Measurements from ENCODE around the gene PRKG1. TPM values are rescaled to one million over a fixed set of nuclear protein-coding genes. Genes with fewer than 3 reads are reported as not detected.

PRKG1 gene
- total and polyA plus RNA-seq, 4 donors, result 0.46 to 5.1 (median 1.5) TPM

- DNase-seq (ENCODE audit: low spot score), result no peak
- H3K9ac ChIP-seq (ENCODE audit: low read depth in 1 of 2, low read length in 2 of 2), result no peak overlapping the region
- 70% methylated on average over 7 of the region's 7 CpGs for WGBS
- no peak overlapping the region for H3K4me3 ChIP-seq (ENCODE audit: low read depth in 1 of 3, low read length in 3 of 3)
- TF ChIP-seq, protein P1, sequence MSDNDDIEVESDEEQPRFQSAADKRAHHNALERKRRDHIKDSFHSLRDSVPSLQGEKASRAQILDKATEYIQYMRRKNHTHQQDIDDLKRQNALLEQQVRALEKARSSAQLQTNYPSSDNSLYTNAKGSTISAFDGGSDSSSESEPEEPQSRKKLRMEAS (IDR thresholded peaks at IDR 0.05), result no peak
- H3K27me3 ChIP-seq (ENCODE audit: control insufficient read depth in 4 of 4, insufficient read depth in 4 of 4, low read length in 3 of 4), result no peaks in the 10 kb centered on the region
- H3K27ac ChIP-seq (ENCODE audit: low read depth in 1 of 2, low read length in 2 of 2), result no peak overlapping the region
- H3K9me3 ChIP-seq (ENCODE audit: control insufficient read depth in 4 of 4, low read length in 3 of 4), result no peaks in the 10 kb centered on the region
- H3K36me3 ChIP-seq (ENCODE audit: control insufficient read depth in 4 of 4, insufficient read depth in 3 of 4, low read depth in 1 of 4, low read length in 3 of 4), result no peaks in the 10 kb centered on the region
- no peaks in the 10 kb centered on the region for H3K4me1 ChIP-seq (ENCODE audit: control insufficient read depth in 4 of 4, insufficient read depth in 4 of 4, low read length in 3 of 4)
Observed at GRCh38 chr10:51145375-51145774, 71.1 kb downstream of the PRKG1 start.

- no peak for DNase-seq (ENCODE audit: low spot score)
- no peak overlapping the region for H3K4me3 ChIP-seq (ENCODE audit: low read depth in 1 of 3, low read length in 3 of 3)
- WGBS, result 69% methylated on average over 2 of the region's 2 CpGs
- no peaks in the 10 kb centered on the region for H3K36me3 ChIP-seq (ENCODE audit: control insufficient read depth in 4 of 4, insufficient read depth in 3 of 4, low read depth in 1 of 4, low read length in 3 of 4)
- TF ChIP-seq, protein P2, sequence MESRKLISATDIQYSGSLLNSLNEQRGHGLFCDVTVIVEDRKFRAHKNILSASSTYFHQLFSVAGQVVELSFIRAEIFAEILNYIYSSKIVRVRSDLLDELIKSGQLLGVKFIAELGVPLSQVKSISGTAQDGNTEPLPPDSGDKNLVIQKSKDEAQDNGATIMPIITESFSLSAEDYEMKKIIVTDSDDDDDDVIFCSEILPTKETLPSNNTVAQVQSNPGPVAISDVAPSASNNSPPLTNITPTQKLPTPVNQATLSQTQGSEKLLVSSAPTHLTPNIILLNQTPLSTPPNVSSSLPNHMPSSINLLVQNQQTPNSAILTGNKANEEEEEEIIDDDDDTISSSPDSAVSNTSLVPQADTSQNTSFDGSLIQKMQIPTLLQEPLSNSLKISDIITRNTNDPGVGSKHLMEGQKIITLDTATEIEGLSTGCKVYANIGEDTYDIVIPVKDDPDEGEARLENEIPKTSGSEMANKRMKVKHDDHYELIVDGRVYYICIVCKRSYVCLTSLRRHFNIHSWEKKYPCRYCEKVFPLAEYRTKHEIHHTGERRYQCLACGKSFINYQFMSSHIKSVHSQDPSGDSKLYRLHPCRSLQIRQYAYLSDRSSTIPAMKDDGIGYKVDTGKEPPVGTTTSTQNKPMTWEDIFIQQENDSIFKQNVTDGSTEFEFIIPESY (IDR thresholded peaks at IDR 0.05), result no peak
- TF ChIP-seq FOXA2 (IDR thresholded peaks at IDR 0.05) (no peak), SP1 (IDR thresholded peaks at IDR 0.05) (no peak), TAF1 (conservative IDR thresholded peaks at IDR 0.05) (no peak), JUND (IDR thresholded peaks at IDR 0.05) (no peak), RAD21 (IDR thresholded peaks at IDR 0.05) (no peak), FOXA1 (IDR thresholded peaks at IDR 0.05) (no peak), RXRA (IDR thresholded peaks at IDR 0.05) (no peak), HNF4A (conservative IDR thresholded peaks at IDR 0.05) (no peak)
- TF ChIP-seq, protein P1 (IDR thresholded peaks at IDR 0.05), result no peak
- TF ChIP-seq, protein P3, sequence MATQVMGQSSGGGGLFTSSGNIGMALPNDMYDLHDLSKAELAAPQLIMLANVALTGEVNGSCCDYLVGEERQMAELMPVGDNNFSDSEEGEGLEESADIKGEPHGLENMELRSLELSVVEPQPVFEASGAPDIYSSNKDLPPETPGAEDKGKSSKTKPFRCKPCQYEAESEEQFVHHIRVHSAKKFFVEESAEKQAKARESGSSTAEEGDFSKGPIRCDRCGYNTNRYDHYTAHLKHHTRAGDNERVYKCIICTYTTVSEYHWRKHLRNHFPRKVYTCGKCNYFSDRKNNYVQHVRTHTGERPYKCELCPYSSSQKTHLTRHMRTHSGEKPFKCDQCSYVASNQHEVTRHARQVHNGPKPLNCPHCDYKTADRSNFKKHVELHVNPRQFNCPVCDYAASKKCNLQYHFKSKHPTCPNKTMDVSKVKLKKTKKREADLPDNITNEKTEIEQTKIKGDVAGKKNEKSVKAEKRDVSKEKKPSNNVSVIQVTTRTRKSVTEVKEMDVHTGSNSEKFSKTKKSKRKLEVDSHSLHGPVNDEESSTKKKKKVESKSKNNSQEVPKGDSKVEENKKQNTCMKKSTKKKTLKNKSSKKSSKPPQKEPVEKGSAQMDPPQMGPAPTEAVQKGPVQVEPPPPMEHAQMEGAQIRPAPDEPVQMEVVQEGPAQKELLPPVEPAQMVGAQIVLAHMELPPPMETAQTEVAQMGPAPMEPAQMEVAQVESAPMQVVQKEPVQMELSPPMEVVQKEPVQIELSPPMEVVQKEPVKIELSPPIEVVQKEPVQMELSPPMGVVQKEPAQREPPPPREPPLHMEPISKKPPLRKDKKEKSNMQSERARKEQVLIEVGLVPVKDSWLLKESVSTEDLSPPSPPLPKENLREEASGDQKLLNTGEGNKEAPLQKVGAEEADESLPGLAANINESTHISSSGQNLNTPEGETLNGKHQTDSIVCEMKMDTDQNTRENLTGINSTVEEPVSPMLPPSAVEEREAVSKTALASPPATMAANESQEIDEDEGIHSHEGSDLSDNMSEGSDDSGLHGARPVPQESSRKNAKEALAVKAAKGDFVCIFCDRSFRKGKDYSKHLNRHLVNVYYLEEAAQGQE (IDR thresholded peaks at IDR 0.05), result no peak
- H3K27ac ChIP-seq (ENCODE audit: low read depth in 1 of 2, low read length in 2 of 2), result no peak overlapping the region
- no peaks in the 10 kb centered on the region for H3K27me3 ChIP-seq (ENCODE audit: control insufficient read depth in 4 of 4, insufficient read depth in 4 of 4, low read length in 3 of 4)
- no peaks in the 10 kb centered on the region for H3K4me1 ChIP-seq (ENCODE audit: control insufficient read depth in 4 of 4, insufficient read depth in 4 of 4, low read length in 3 of 4)
- no peak overlapping the region for H3K9ac ChIP-seq (ENCODE audit: low read depth in 1 of 2, low read length in 2 of 2)
- no peaks in the 10 kb centered on the region for H3K9me3 ChIP-seq (ENCODE audit: control insufficient read depth in 4 of 4, low read length in 3 of 4)
Observed at GRCh38 chr10:51147644-51148399, 73.5 kb downstream of the PRKG1 start.

DNA sequence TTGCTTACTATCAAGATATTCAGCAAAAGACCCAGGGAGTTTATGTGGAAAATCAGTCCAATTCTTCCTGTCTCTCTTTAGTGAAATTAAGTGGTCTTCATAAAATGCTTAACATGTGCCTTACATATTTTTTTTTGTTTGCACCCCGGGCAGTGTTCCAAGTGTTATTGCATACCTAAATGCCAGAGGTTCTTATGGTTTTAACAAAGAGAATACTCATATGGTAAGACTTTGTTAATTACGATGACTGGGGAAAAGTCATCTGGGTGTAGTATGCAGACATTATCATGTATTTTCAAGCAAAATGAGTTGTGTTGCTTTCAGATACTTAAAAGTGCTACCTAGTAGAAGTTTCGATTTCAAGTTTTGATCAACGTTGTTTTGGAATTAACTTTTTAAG is 82.6 kb downstream of the PRKG1 start:
- WGBS, result 72% methylated on average over 4 of the region's 4 CpGs
- Histone ChIP-seq H3K9me3 (ENCODE audit: control insufficient read depth in 4 of 4, low read length in 3 of 4) (no peaks in the 10 kb centered on the region), H3K4me3 (ENCODE audit: low read depth in 1 of 3, low read length in 3 of 3) (no peak overlapping the region), H3K9ac (ENCODE audit: low read depth in 1 of 2, low read length in 2 of 2) (no peak overlapping the region), H3K27me3 (ENCODE audit: control insufficient read depth in 4 of 4, insufficient read depth in 4 of 4, low read length in 3 of 4) (no peaks in the 10 kb centered on the region), H3K27ac (ENCODE audit: low read depth in 1 of 2, low read length in 2 of 2) (no peak overlapping the region), H3K36me3 (ENCODE audit: control insufficient read depth in 4 of 4, insufficient read depth in 3 of 4, low read depth in 1 of 4, low read length in 3 of 4) (no peaks in the 10 kb centered on the region), H3K4me1 (ENCODE audit: control insufficient read depth in 4 of 4, insufficient read depth in 4 of 4, low read length in 3 of 4) (no peaks in the 10 kb centered on the region)
- no peak for TF ChIP-seq SP1 (IDR thresholded peaks at IDR 0.05)
- no peak for TF ChIP-seq HNF4G (IDR thresholded peaks at IDR 0.05)
- no peak for TF ChIP-seq GABPA (IDR thresholded peaks at IDR 0.05 in 1 of 2, conservative IDR thresholded peaks at IDR 0.05 in 1 of 2)
- DNase-seq (ENCODE audit: low spot score), result no peak
